Skeletal muscle satellite cell (primary cell): ENCODE data around the gene RASAL2.

Source experiments
- H3K27me3 ChIP-seq: 2 replicates; pipeline ENCODE4 v1.7.0; 2013; ENCODE audit warnings: low read length; ENCODE audit not compliant: control insufficient read depth, insufficient read depth
- H3K36me3 ChIP-seq: 2 replicates; pipeline ENCODE4 v1.7.0; 2013; ENCODE audit warnings: mild to moderate bottlenecking, control low read depth, low read length; ENCODE audit not compliant: insufficient read depth
- H3K4me1 ChIP-seq: 2 replicates; pipeline ENCODE4 v1.7.0; 2013; ENCODE audit warnings: low read length; ENCODE audit not compliant: control insufficient read depth, insufficient read depth
- H3K4me2 ChIP-seq: 2 replicates; pipeline ENCODE4 v1.7.0; 2013; ENCODE audit warnings: mild to moderate bottlenecking, low read length
- H3K4me3 ChIP-seq: 2 replicates; pipeline ENCODE4 v1.7.0; 2013; ENCODE audit warnings: low read length
- H3K9ac ChIP-seq: 2 replicates; pipeline ENCODE4 v1.7.0; 2013; ENCODE audit warnings: mild to moderate bottlenecking, low read depth, low read length, moderate library complexity
- H3K9me3 ChIP-seq: replicated peaks from 2 replicates; pipeline ENCODE4 v1.7.0; 2013; ENCODE audit warnings: mild to moderate bottlenecking, control low read depth, low read length

RASAL2 gene

DNA sequence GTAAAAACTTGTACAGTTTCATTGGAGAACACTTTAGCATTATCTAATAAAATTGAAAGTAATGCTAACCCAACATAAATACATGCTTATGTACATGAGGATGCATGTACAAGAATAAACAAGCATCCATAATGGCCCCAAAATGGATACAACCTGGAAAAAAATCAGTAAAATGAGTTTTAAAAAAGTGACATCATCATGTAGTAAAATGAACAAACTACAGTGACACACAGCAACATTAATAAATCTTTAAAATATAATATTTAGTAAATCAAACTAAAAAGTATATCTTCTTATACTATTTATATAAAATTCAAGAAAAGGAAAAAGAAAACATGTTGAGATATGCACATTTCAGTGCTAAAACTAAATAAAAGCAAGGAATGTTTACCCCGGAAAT lies 262.4 kb downstream of the RASAL2 start:
- peaks cover 5% of the 10 kb centered on the region for H3K4me1 ChIP-seq
- H3K4me2 ChIP-seq = no peak overlapping the region
- H3K9me3 ChIP-seq = no peaks in the 10 kb centered on the region
- no peaks in the 10 kb centered on the region for H3K27me3 ChIP-seq
- no peaks in the 10 kb centered on the region for H3K36me3 ChIP-seq
- H3K9ac ChIP-seq = no peak overlapping the region
- H3K4me3 ChIP-seq = no peak overlapping the region

DNA sequence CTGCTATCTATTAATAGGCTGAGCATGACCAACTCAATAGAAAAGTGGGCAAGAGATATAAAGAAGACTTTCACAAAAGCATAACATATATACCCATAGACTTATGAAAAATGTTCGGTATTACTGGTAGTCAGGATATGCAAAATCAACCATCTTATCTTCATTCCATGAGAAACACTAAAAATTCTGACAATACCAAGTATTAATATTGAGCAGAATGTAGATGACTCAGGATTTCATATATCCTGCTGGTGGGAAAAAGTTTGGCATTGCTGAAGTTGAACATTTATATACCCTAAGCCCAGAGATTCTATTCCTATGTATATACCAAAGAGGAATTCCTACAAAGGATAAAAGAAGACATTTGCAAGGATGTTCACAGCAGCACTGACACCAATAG lies 264.6 kb downstream of the RASAL2 start:
- Histone ChIP-seq H3K4me3 (no peak overlapping the region), H3K36me3 (no peaks in the 10 kb centered on the region), H3K4me2 (no peak overlapping the region), H3K9ac (no peak overlapping the region), H3K27me3 (no peaks in the 10 kb centered on the region), H3K4me1 (peaks cover 7% of the 10 kb centered on the region), H3K9me3 (no peaks in the 10 kb centered on the region)

DNA sequence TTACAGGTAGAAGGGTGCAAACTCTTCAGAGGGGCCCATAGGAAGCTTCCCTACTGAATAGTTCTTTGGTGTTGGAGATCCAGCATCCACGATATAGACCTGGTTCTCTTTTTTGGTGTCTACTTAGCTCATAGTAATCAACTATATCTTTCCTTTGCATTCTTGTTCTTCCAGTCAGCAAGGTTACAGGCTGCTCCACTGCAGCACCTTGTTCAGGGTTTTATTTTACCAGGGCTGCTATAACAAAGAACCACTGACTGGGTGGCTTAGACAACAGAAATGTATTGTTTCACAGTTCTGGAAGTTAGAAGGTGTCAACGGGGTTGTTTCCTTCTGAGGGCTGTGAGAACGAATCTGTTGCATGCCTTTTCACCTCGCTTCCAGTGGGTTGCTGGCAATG lies 266.5 kb downstream of the RASAL2 start:
- Histone ChIP-seq H3K4me2 (no peak overlapping the region), H3K36me3 (no peaks in the 10 kb centered on the region), H3K4me1 (peaks cover 5% of the 10 kb centered on the region), H3K9me3 (no peaks in the 10 kb centered on the region), H3K27me3 (no peaks in the 10 kb centered on the region), H3K4me3 (no peak overlapping the region), H3K9ac (no peak overlapping the region)

DNA sequence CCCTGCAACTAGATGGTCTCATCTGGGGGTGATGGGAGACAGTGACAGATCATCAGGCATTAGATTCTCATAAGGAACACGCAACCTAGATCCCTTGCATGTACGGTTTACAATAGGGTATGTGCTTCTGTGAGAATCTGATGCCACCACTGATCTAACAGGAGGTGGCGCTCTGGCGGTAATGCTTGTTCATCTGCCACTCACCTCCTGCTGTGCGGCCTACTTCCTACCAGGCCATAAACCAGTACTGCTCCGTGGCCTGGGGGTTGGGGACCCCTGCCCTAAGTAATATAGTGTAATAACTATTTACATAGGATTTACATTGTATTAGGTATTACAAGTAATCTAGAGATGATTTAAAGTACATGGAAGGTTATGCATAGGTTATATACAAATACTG lies 267.9 kb downstream of the RASAL2 start:
- H3K4me1 ChIP-seq = peaks cover 5% of the 10 kb centered on the region
- no peaks in the 10 kb centered on the region for H3K36me3 ChIP-seq
- no peak overlapping the region for H3K4me2 ChIP-seq
- no peak overlapping the region for H3K4me3 ChIP-seq
- no peaks in the 10 kb centered on the region for H3K9me3 ChIP-seq
- no peak overlapping the region for H3K9ac ChIP-seq
- H3K27me3 ChIP-seq = no peaks in the 10 kb centered on the region

DNA sequence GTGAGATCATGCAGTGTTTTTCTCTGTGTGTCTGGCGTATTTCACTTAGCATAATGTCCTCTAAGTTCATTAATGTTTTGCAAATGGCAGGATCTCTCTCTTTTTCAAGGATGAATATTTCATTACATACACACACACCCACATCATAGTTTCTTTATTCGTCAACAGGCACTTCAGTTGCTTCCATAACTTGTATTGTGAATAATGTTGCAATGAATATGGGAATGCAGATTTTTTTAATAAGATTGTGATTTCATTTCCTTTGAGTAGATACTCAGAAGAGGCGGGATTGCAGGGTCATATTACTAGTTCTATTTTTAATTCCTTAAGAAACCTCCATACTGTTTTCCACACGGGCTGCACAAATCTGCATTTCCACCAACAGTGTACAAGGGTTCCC lies 268.8 kb downstream of the RASAL2 start:
- Histone ChIP-seq H3K9me3 (no peaks in the 10 kb centered on the region), H3K4me2 (peak overlapping the region; percentile 26), H3K4me3 (no peak overlapping the region), H3K27me3 (no peaks in the 10 kb centered on the region), H3K9ac (no peak overlapping the region), H3K36me3 (no peaks in the 10 kb centered on the region), H3K4me1 (peaks cover 5% of the 10 kb centered on the region)

DNA sequence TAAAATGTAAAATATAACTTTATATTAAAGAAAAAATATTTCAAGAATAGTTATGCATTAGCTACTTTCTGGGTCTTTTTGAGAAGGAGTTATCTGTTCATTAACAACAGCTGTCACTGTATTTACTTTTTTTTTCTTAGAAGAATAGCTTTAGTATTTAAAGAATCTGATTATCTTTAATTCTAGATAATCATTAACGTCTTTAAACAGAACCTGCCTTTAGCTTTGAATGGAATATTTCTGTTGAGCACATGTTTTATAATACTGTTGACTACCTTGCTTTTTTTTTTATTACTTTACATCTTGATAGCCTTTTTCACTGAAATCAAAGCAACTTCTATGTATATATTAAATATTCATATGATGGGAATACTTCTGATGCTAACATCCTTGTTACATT lies 270.9 kb downstream of the RASAL2 start:
- Histone ChIP-seq H3K4me1 (peaks cover 5% of the 10 kb centered on the region), H3K9ac (no peak overlapping the region), H3K36me3 (no peaks in the 10 kb centered on the region), H3K27me3 (no peaks in the 10 kb centered on the region), H3K4me2 (no peak overlapping the region), H3K9me3 (no peaks in the 10 kb centered on the region), H3K4me3 (no peak overlapping the region)

DNA sequence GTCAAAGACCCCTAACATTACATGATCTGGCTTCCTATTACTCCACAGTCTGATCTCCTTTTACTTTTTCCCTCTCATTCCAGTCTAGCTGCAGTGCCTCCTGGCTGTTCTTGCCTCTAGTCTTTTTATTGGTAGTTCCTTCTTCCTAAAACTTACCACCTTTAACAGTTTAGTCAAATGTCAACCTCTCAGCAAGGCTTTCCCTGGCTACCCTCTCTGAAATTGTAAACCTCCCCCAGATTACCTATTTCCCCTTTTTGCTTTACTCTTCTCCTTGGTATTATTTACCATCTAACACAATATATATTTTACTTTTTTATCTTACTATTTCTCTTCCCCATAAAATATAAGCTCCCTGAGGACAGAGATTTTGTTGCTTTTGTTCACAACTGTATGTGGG lies 273.2 kb downstream of the RASAL2 start:
- no peaks in the 10 kb centered on the region for H3K36me3 ChIP-seq
- H3K4me3 ChIP-seq = no peak overlapping the region
- no peak overlapping the region for H3K9ac ChIP-seq
- peaks cover 16% of the 10 kb centered on the region for H3K4me1 ChIP-seq
- H3K27me3 ChIP-seq = no peaks in the 10 kb centered on the region
- no peak overlapping the region for H3K4me2 ChIP-seq
- H3K9me3 ChIP-seq = no peaks in the 10 kb centered on the region

DNA sequence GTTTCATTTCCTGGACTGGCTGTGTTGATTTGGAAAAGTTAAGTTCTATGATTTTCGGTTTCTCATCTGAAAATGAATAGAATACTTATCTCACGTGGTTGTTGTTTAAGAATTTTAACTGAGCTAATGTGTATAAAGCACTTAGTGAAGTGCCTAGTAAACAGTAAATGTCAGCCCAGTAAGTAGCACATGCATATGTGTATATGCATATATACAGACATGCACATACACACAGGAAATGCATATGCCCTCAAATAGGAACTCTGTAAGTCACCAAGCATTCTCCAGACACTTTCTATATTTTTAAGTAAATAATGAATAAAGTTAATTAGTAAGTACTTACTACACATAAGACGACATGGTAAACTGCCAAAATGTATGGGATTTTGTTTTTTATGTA lies 274.3 kb downstream of the RASAL2 start:
- Histone ChIP-seq H3K4me1 (peaks cover 18% of the 10 kb centered on the region), H3K9ac (no peak overlapping the region), H3K4me3 (no peak overlapping the region), H3K9me3 (no peaks in the 10 kb centered on the region), H3K36me3 (no peaks in the 10 kb centered on the region), H3K4me2 (no peak overlapping the region), H3K27me3 (no peaks in the 10 kb centered on the region)

DNA sequence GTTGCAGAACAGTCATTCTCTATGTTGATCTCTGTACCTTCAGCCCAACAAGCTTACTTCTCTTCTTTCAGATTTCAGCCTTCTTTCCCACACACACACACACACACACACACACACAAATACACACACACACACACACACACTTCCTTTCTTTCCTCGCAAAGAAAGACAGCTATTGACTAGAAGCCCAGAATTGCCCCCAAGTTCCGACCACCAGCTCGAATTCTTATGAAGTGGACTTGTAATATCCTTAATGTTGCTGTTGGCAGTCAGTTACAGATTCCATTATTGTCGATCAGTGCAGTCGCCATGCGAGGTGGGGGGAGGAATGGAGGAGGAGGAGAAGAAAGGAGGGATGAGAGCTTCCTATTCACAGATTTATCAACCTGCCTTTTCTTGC lies 277.3 kb downstream of the RASAL2 start:
- Histone ChIP-seq H3K27me3 (no peaks in the 10 kb centered on the region), H3K4me3 (peak overlapping the region; percentile 50), H3K36me3 (no peaks in the 10 kb centered on the region), H3K4me1 (peaks cover 18% of the 10 kb centered on the region), H3K4me2 (peak overlapping the region; percentile 63), H3K9me3 (no peaks in the 10 kb centered on the region), H3K9ac (no peak overlapping the region)

DNA sequence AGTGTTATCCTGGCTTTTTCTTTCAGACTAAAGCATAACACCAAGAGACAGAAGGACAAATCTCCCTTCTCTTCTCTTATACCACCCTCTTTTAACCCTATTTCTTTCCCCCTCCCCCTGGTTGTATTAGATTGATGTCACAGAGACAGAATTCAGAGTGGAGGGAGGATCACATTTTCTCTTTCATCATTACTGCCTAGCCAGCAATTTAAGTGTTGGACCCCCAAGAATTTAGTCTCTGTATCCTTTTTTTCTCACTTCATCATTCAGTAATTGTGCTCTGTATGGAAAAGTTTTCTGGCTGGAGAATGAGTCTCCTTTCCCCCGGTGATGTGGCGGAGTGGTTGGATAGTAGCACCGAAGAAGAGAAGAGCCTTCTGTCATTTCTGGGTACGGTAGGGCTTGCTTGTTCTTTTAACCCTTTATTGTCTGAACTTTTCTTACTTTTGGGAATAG lies 278.1 kb downstream of the RASAL2 start:
- Histone ChIP-seq H3K9ac (peak overlapping the region; percentile 7), H3K4me3 (peak overlapping the region; percentile 50), H3K27me3 (no peaks in the 10 kb centered on the region), H3K4me2 (peak overlapping the region; percentile 63), H3K9me3 (no peaks in the 10 kb centered on the region), H3K36me3 (no peaks in the 10 kb centered on the region), H3K4me1 (peaks cover 18% of the 10 kb centered on the region)

DNA sequence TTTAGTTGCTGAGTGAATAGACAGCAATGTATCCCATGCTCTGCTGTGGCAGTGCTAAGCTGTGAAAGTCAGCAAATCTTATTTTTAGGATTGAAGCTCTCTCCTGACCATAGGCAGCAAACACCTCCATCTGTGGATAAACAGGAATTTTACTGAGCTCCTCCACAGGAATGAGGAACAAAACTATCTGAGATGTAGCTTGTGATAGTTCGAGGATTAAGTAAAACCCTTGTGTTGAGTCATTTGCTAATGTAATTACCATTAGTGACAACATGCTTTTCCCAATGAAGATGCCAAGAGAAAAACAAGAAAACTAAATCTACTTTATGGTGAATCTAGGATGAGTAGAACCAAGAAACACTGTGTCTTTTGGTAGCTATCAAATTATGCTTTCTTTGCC lies 280.1 kb downstream of the RASAL2 start:
- Histone ChIP-seq H3K4me3 (no peak overlapping the region), H3K4me1 (peaks cover 18% of the 10 kb centered on the region), H3K9ac (no peak overlapping the region), H3K27me3 (no peaks in the 10 kb centered on the region), H3K4me2 (no peak overlapping the region), H3K9me3 (no peaks in the 10 kb centered on the region), H3K36me3 (no peaks in the 10 kb centered on the region)

DNA sequence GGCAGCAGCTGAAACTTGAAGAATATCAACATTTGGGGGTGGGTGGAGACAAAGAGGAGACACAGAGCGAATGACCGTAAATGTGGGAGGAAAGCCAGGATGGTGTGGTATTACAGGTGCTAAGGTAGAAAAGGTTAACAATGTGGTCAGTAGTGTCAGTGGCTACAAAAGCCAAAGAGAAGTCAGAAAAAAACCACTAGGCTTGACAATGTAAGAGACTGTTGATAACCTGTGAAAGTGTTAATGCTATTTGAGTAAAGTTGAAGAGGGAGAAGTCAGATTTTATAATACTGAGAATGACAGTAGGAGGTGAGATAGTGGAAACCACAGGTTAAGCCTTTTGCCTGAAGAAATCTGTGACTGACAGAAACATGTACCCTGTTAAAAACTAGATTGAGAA lies 282.1 kb downstream of the RASAL2 start:
- Histone ChIP-seq H3K4me2 (no peak overlapping the region), H3K9ac (no peak overlapping the region), H3K9me3 (no peaks in the 10 kb centered on the region), H3K27me3 (no peaks in the 10 kb centered on the region), H3K36me3 (no peaks in the 10 kb centered on the region), H3K4me3 (no peak overlapping the region), H3K4me1 (peaks cover 18% of the 10 kb centered on the region)
